NCI-H748 treated with DMSO at 0.1 percent for 48 hours (cell line): ENCODE data around the gene EPB41.
A peak's percentile ranks its signal among the peaks of the same experiment; 100 is the strongest.
"Not testable (repeated sequence)": the region's sequence is repeated elsewhere in the genome, so short reads cannot be mapped to it uniquely, and the experiment has no call there.

Experiments
- DNase-seq: peaks from one replicate; lab custom pipeline; 2025; lab: John Stamatoyannopoulos, UW

EPB41 gene

GRCh38 chr1:29112705-29113412 lies 198.5 kb downstream of the EPB41 start:
- DNase-seq, result no peak

- no peak for DNase-seq
These were observed 199.2 kb downstream of the EPB41 start for GRCh38 chr1:29113413-29114117.

GRCh38 chr1:29114654-29115053 lies 200.3 kb downstream of the EPB41 start:
- DNase-seq, result no peak

GRCh38 chr1:29117381-29117780 lies 203.0 kb downstream of the EPB41 start:
- DNase-seq, result no peak

GRCh38 chr1:29119121-29119929 lies 205.0 kb downstream of the EPB41 start:
- DNase-seq, result no peak

- DNase-seq, result no peak
These were observed 206.0 kb downstream of the EPB41 start for GRCh38 chr1:29120367-29120766.

- peak; percentile 26 for DNase-seq
These were observed 206.6 kb downstream of the EPB41 start for GRCh38 chr1:29120947-29121485.

GRCh38 chr1:29121516-29121935 lies 207.2 kb downstream of the EPB41 start:
- DNase-seq, result no peak

- DNase-seq, result no peak
These were observed 207.7 kb downstream of the EPB41 start for GRCh38 chr1:29121936-29122681.

- DNase-seq, result no peak
These were observed 208.3 kb downstream of the EPB41 start for GRCh38 chr1:29122682-29123052.

- DNase-seq, result no peak
These were observed 208.9 kb downstream of the EPB41 start for GRCh38 chr1:29123053-29123886.

- DNase-seq, result no peak
These were observed 209.6 kb downstream of the EPB41 start, which contains the start of gene TMEM200B for GRCh38 chr1:29123887-29124365. TSS of gene TMEM200B (minus strand) at chr1:29123903. CDS start at chr1:29121828, 2,075 bp downstream.

GRCh38 chr1:29124366-29125236 lies 210.2 kb downstream of the EPB41 start:
- peak; percentile 10 for DNase-seq

- DNase-seq, result no peak
These were observed 210.9 kb downstream of the EPB41 start for GRCh38 chr1:29125237-29125641.

- no peak for DNase-seq
These were observed 211.4 kb downstream of the EPB41 start for GRCh38 chr1:29125788-29126187.

GRCh38 chr1:29126198-29126597 lies 211.8 kb downstream of the EPB41 start:
- no peak for DNase-seq

- no peak for DNase-seq
These were observed 214.4 kb downstream of the EPB41 start for GRCh38 chr1:29128739-29129138.

GRCh38 chr1:29129916-29130315 lies 215.5 kb downstream of the EPB41 start:
- DNase-seq, result no peak

GRCh38 chr1:29131056-29131455 lies 216.7 kb downstream of the EPB41 start:
- DNase-seq, result not testable (repeated sequence)
